ENCODE data around the gene DGKQ. TPM values are rescaled to one million over a fixed set of nuclear protein-coding genes. Genes with fewer than 3 reads are reported as not detected.
A peak's percentile ranks its signal among the peaks of the same experiment; 100 is the strongest.

DGKQ gene, protein sequence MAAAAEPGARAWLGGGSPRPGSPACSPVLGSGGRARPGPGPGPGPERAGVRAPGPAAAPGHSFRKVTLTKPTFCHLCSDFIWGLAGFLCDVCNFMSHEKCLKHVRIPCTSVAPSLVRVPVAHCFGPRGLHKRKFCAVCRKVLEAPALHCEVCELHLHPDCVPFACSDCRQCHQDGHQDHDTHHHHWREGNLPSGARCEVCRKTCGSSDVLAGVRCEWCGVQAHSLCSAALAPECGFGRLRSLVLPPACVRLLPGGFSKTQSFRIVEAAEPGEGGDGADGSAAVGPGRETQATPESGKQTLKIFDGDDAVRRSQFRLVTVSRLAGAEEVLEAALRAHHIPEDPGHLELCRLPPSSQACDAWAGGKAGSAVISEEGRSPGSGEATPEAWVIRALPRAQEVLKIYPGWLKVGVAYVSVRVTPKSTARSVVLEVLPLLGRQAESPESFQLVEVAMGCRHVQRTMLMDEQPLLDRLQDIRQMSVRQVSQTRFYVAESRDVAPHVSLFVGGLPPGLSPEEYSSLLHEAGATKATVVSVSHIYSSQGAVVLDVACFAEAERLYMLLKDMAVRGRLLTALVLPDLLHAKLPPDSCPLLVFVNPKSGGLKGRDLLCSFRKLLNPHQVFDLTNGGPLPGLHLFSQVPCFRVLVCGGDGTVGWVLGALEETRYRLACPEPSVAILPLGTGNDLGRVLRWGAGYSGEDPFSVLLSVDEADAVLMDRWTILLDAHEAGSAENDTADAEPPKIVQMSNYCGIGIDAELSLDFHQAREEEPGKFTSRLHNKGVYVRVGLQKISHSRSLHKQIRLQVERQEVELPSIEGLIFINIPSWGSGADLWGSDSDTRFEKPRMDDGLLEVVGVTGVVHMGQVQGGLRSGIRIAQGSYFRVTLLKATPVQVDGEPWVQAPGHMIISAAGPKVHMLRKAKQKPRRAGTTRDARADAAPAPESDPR
- 12.0 TPM for total RNA-seq

DNA sequence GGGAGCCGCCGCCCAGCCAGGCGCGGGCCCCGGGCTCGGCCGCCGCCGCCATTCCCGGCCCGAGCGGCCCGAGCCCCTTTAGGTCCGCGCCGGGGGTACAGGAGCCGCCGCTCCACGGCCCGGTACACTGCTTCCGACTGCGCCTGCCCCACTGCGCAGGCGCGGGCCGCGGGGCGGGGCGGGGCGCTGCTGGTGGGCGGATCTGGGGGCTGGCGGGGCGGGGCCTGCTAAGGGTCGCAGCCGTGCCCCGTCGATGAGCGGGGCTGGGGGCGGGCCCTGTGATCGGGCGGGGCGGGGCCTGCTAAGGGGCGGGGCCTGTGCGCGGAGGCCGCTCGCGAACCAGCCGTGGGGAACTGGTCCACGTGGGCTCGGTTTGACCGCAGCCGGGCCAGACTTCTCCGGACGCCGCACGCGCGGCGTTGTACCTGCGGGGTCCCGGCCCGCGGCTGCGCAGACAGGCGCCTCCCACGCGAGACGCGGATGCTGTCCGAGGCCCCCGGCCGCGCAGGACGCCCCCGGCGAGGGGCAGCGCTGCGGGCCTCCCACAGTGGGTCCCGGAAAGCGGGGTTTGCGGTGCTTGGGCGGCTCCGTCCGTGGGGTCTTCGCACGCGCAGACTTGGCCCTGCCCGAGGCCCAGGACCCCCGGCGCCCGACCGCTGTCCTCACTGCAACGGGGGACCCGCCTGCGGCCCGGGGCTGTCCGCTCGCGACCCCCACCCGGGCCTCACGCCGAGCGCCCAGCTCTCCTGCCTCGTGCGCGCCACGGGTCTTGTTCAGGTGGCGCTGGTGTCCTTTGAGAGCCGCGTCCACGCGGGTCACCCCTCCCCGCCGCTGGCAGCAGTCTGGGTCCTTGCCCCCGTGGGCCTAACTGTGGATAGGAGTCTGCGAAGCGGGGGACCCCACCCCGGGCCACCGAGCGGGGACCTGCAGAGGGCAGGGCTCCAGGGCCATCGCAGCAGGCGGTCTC, at the start of gene DGKQ:
TSS of gene DGKQ (minus strand) at position 139 of the 967 bp plus-strand sequence. CDS start at position 52, 87 bp downstream.
- ATAC-seq = peak; percentile 93

DNA sequence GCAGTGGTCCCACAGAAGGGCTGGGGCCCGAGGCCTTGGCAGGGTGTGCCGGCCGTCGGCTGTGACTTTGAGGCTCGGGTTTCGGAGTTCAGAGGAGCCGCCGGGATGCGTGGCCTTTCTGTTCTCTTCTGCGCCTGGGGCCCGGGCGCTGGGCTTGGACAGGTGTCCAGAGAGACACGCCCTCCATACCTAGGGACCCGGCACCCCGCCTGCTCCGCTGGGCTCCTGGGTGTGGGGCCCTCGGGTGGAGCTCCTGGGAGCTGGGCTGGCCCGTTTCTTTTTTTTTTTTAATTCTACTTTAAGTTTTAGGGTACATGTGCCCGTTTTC, 49.3 kb upstream of the DGKQ start:
- ATAC-seq = no peak

DNA sequence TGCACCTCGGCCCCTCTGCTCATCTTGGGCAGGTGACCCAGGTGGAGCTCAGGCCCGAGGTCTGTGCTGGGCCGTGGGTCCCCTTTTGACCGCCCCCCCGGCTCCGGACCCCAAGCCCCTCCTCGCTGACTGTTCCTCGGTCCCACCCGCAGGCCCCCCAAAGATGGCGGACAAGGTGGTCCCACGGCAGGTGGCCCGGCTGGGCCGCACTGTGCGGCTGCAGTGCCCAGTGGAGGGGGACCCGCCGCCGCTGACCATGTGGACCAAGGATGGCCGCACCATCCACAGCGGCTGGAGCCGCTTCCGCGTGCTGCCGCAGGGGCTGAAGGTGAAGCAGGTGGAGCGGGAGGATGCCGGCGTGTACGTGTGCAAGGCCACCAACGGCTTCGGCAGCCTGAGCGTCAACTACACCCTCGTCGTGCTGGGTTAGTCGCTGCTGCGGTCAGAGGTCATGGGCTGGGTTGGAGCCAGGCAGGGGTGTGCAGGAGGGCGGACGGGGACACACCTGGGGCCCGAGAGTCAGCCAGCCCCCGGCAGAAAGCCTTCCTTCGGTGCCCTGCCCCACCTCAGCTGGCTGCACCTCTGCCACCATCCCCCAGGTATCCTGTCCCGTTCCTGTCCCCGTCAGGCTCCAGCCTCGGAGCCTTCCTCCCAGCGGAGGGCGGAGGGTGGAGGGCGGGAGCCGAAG, 48.8 kb upstream of the DGKQ start:
- no peak for ATAC-seq

DNA sequence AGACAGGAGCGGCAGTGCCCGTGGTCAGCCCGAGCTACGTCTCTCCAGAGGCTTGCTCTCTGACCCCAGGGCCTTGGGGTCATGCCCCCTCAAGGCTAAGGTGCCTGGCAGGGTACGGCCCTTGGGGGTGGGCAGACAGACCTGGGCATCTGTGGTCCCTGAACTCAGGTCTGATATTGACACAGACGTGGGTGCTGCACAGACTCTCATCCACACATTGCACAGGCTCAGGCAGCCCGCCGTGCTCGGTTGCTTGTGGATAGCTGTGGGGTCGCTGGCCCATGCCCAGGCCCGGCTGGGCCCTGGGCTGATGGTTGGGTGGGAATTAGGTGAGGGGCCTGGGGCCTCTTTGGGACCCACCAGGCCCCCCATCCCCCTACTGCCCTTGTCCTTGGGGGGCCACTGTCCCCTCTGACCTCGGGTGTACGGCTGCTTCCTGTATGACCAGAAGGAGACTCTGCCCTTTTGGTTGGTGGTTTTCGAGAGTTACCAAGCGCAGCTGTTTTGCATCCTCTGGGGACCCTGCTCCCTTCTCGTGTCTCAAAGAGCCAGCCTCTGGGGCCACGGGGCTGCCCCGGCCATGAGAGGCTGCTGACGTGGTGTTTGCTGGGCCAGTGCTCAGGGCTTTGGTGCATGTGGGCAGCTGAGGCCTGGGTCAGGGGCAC, 48.1 kb upstream of the DGKQ start:
- ATAC-seq = no peak

DNA sequence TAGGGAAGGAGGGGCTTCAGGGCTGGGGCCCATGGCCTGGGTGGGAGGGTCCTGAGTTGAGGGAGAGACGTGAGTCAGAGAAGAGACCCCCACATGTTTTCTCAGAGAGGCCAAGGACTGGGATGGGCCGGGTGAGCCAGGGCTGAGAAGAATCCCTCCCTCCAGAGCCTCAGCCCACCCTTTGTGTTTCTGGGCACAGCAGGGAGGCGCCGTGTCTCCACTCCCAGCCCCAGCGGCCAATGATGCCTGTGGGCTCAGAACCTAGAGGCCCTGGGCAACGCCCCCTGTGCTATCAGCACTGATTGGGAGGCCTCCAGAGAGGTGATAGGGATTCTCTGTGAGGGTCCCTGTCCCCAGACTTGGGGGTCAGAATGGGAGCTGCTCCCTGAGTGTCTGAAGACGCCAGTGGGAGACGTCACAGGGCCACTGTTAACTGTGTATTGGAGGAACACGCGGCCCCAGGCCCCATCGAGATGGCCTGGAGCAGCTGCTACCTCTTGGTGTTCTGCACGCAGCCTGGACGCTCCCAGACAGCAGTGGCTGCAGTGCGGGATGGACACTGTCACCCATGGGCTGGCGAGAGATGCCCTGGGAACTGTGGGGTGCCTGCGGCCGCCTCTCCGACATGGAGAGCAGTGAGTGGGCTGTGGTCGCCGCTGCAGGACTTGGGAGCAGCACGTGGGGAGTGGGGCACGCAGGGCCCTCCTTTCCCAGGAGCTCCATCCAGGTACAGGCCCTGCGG, 46.5 kb upstream of the DGKQ start:
- no peak for ATAC-seq

DNA sequence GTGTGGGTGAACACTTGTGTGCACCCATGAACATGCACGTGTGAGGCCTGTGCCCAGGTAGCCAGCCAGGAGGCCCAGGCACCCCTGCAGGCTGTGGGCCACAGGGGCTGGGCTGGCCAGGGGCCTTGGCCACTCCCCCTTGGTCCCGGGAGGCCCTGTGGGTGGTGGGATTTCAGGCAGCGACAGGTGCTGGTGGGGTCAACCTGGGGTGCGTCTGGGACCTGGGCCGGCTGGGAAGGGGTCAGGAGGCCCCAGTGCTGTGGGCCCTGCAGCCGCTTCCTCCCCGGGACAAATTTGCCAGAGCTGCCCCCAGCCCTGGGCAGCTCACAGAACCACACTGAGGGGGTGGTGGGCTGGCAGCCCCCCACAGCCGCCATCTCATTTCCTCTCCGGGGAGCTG, 46.0 kb upstream of the DGKQ start:
- no peak for ATAC-seq

DNA sequence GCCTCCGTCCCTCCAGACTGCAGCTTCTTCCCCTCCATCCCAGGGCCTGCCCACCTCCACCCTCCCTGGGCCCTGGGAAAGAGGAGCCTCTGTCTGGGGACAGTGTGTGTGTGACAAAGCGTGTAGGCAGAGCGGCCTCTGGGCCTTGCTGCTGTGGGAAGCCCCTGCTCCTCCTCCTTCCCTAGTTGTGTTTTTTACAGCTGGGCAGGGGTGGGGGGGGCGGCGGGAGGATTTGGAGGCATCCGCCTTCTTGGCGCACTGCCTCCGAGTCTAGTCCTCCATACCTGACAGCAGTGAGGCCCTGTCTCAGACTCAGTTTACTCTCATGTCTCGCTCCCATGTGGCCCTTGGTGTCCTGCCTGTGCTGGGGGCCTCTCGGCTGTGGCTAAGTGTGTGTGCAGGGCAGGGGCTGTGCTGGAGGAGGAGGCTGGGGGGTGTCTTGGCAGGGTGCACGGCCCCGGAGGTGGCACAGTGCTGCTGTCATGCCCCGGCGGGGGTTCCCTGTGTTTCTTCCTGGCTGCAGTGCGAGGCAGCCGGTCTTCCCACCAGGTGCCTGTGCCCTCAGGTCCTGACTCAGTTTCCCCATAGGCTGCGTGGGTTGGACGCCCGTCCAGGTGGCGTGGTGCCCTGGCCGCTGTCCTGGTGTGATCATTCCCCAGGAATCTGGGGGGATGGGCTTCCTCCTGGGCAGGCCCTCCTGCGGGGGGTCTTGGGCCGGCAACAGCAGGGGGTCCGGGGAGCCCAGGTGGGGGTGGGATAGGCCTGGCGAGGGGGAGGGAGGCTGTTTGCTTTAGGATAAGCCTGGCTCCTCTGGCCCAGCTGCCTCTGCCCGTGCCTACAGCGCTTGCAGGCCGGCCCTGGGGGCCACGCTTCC, 45.0 kb upstream of the DGKQ start:
- ATAC-seq = no peak

DNA sequence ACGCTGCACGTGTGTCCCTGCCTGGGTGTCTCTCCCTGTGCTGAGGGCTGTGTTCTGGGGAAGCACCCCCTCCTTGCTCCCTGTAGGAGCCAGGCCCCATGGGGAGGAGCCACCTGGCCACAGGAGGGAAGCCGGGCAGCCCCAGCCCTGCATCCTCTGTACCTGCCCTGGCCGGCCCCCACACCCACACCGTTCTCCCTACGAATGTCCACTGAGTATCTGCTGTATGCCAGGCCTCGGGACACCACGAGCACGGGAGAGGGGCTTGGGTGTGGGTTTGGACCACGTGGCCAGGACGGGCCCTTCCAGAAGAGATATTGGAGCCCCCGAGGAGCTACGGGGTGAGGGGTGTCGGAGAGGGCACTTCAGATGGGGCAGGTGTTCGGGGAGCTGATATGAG, 44.3 kb upstream of the DGKQ start:
- ATAC-seq = no peak

DNA sequence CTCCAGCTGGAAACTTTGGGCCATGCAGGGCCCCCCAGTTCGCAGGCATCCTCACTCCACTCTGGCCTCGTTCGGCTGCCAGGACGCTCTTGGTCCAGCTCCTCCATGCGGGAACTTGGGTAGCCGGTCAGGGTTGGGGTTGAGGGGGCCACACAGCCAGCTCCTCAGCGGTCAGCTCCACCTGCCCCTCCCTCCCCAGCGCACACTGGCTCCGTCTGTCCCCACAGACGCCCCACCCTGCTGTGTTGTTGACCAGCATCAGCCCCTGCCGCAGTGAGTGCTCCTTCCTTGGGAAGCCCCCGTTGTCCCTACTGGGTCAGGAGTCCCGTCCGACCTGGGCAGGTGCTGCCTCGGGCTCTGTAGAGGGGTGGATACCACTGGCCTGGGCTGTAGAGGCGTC, 43.8 kb upstream of the DGKQ start:
- no peak for ATAC-seq

DNA sequence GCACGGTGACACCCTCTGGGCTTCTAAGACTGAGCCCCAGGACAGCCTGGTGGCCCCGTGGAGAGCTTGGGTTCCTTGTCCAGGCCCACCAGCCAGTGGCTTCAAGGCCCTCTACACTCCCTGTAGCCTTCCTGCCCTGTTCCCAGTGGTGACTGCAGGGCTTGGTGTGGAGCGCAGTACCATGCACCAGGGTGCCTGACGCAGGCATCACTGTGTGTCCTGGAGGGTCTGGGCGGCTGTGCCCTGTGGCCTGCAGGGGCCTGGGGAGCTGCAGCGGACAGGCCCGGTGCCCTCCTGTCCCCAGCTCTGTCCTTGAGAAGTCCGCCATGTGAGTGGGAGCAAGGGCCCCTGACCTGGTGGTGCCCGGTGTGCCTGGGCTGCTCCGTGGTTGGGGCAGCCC, 42.4 kb upstream of the DGKQ start:
- ATAC-seq = no peak

DNA sequence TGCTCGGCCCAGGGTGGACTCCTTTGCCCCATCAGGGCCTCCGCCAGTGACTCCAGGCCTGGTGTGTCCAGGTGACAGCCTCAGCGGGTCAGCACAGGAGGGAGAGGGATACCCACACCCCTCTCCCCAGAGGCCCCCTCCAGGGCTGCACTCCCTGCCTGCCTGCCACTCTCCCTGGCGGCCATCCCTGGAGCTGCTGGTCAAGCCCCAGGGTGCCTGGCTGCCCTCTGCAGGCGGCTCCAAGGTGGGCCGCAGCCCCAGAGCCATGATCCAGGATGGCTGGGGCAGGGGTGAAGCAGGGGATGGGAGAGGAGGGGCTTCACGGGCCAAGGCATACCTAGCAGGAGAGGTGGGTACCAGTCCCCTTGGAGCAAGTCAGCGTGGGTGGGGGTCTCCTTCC, 41.8 kb upstream of the DGKQ start:
- ATAC-seq = no peak

DNA sequence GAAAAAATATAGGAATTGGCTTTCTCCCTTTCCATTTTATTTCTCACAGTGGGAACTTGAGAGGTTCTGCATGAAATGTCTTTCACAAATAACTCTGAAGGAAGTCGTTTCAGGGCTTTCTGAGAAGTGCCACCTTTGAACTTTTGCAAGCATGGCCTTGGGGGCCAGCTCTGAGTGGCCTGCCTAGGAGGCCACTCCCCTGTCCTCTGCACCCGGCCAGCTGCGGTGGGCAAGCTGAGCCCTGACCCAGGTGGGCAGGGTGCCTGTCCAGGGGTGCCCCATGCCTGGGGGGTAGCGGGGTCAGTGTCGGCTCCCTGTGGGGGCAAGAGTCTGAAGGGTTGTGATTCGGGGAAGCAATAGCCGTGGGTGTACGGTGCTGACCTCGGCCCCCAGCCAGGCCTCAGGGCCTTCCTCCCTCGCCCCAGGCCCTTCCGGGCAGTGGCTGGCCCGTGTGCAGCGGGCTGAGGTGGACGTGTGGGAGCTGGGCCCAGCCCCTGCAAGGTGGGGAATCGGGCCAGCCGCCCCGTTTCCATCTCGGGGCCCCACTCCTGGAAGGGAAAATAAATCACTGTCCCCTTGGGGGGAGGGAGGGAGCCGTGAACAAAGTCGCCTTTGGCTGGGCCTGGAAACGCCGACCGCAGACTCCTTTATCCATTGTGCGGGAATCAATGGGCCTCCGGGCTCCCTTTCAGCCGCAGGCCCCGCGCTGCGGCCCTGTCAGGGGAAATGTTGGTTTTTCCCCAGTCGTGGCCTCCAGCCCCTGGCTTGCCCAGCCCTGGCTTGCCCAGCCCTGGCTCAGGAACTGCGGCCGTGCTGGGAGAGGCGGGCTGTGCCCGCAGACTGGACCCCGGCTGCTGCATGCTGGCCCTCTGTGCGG, 41.2 kb upstream of the DGKQ start:
- no peak for ATAC-seq

DNA sequence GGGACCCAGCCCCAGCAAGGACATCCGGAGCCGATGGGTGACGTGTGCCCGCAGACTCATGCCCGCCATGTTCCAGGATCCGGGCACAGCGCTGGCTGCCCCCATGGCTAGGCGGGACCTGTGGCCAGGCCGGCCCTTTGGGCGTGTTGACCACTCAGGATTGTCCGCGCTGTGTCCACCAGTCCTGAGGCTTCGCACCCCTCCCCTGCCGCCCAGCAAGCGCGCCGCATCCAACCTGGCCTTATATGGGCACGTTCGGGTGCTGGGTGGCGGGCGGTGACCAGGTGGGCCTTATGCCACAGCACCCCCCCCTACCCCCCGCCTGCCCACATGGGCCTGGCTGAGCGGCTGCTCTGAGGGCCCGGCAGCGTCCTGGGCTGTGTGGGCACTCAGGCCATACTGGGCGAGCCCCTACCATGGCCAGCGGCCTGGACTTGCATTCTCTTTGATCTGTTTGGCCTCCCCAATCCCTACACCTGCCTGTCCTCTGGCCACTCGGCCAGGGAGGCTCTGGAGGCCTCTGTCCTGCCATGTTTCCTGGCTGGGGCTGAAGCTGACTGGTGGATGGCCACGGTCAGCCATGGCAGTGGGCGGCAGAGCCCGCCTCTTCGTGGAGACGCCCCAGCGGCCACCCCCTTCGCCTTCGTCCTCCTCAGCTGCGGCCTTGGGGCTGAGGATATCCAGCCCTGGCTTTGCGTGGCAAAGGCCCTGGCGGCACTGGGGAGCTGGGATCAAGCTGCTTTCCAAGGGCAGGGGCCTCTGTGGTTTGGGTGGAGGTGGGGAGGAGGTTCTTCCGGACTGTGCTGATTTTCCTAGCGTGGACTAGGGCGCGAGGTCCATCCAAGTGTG, 40.1 kb upstream of the DGKQ start:
- no peak for ATAC-seq

DNA sequence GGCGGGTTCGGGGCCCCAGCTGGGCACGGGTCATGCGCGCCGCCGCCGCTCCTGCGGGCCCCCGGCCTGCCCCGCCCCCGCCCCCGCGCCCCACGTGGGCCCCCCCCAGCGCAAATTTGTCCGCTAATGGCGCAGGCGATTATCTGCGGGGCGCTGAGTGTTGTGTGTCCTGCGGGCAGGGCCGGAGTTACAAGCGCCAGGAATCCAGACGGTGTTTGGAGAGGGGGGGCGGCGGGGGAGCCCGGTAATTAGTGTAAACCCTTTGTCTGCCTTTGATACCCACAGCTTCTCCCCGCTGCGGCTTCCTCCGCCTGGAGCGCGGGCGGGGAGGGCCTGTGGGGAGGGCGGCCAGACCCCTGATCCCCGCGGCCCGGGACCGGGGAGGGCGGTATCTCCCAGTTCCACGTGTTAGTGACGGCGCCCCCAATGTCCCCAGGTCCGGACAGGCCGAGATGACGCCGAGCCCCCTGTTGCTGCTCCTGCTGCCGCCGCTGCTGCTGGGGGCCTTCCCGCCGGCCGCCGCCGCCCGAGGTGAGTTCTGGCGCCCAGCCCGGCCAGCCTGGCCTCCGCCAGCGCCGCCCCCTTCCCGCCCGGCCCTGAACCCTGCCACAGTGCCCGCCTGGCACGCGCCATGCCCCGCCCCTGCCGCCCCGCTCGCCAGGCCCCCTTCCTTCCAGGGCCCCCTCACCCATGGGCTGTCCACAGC, 38.8 kb upstream of the DGKQ start:
- ATAC-seq = no peak

DNA sequence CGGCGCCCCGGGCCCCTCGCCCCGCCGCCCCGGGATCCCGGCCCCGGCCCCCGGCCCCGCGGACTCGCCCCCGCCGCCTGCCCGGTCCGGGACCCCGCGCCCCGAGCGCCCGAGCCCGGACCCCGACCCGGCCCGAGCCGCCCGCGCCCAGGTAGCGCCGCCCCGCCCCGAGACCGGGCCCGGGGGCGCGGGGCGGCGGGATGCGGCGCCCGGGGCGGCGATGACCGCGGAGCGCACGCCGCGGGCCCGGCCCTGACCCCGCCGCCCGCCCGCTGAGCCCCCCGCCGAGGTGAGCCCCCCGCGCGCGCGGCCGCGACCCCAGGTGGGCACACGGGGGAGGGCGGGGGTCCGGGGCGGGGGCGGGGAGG, 38.3 kb upstream of the DGKQ start:
- no peak for ATAC-seq

DNA sequence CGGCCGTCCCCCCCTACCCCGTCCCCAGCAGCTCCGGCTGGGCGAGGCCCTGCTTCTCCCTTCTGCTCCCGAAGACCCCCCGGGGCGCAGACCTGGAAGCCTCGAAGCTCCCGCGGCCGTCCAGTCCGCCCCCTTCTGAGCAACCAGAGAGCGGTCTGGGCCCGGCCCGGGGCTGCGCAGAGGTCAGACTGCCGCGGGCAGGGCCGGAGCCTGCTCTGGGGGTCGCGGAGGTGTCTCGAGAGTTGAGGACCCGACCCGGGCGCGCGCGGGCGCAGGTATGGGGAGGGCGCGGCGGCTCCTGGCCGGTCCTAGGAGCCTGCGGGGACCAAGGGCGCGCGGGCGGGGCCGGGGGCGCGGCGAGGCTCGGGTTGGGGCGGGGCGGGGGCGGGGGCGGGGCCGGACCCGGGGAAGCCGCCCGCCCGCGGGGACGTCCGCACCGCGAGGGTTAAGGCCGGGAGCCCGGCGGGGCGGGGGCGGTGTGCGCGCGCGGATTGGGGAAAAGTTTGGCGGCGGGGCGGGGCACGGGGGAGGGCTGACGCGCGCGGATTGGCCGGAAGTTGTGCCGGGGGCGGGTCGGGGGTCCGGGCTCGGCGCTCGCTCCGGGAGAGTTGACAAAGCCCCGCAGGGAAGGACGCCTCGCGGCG, 37.8 kb upstream of the DGKQ start, which contains the start of gene FGFRL1:
TSS of gene FGFRL1 (plus strand) at position 605 of the 644 bp plus-strand sequence. CDS start 860 bp downstream, outside the sequence.
- ATAC-seq = peak; percentile 66
